K562 (cell line): Measurements from ENCODE around the gene NECAB3. TPM values are rescaled to one million over a fixed set of nuclear protein-coding genes. Genes with fewer than 3 reads are reported as not detected.
A peak's percentile ranks its signal among the peaks of the same experiment; 100 is the strongest.

Experiments used
- DPF2 ChIP-seq: fragments of 450-650 bp; IDR thresholded peaks from 2 replicates; pipeline ENCODE4 v1.6.1; 2016
- EGR1 ChIP-seq: fragments of 450-650 bp; conservative IDR thresholded peaks from 2 replicates; pipeline ENCODE4 v1.6.1; 2017; ENCODE audit warnings: mild to moderate bottlenecking
- FOSL1 ChIP-seq: fragments of 200-800 bp; sonication (Bioruptor generic); conservative IDR thresholded peaks from 2 replicates; pipeline ENCODE4 v1.6.1; 2016; ENCODE audit warnings: missing genetic modification characterization, missing compliant biosample characterization
- FUS ChIP-seq: fragments of 200-400 bp; formaldehyde crosslinking; optimal IDR thresholded peaks from 2 replicates; pipeline ENCODE3; 2017; ENCODE audit warnings: low read depth, low read length
- MLLT1 ChIP-seq, 2 experiments: fragments of 450-650 bp; IDR thresholded peaks; 2 replicates each; pipeline ENCODE4 v1.6.1; 2016
- NCOA1 ChIP-seq: fragments of 450-650 bp; IDR thresholded peaks from 2 replicates; pipeline ENCODE4 v1.6.1; 2016; ENCODE audit warnings: low read depth
- RBM17 ChIP-seq: fragments of 200-400 bp; formaldehyde crosslinking; IDR thresholded peaks from 2 replicates; pipeline ENCODE4 v1.6.1; 2017; ENCODE audit warnings: low read depth, mild to moderate bottlenecking, low read length, borderline replicate concordance
- RBM39 ChIP-seq: fragments of 200-400 bp; formaldehyde crosslinking; optimal IDR thresholded peaks from 2 replicates; pipeline ENCODE3; 2018; ENCODE audit warnings: low read depth, low read length
- RFX1 ChIP-seq: fragments of 450-650 bp; IDR thresholded peaks from 2 replicates; pipeline ENCODE4 v1.6.1; 2016; ENCODE audit warnings: mild to moderate bottlenecking, moderate library complexity
- RFX7 ChIP-seq: fragments of 250-450 bp; sonication (Bioruptor Pico); IDR thresholded peaks from 2 replicates; pipeline ENCODE4 v1.5.1; 2021; ENCODE audit warnings: mild to moderate bottlenecking
- SMARCB1 ChIP-seq: IDR thresholded peaks from 2 replicates; pipeline ENCODE4 v1.6.1; 2011; ENCODE audit warnings: improper control_type of control experiment, low read depth; ENCODE audit not compliant: insufficient read length
- SNRNP70 ChIP-seq: fragments of 200-400 bp; formaldehyde crosslinking; optimal IDR thresholded peaks from 2 replicates; pipeline ENCODE3; 2017; ENCODE audit warnings: low read depth, low read length
- ZNF174 ChIP-seq: fragments of 250-450 bp; sonication (Bioruptor Pico); IDR thresholded peaks from 2 replicates; pipeline ENCODE4 v1.4.0; 2020; ENCODE audit warnings: mild to moderate bottlenecking
- ZNF407 ChIP-seq: fragments of 450-650 bp; IDR thresholded peaks from 2 replicates; pipeline ENCODE4 v1.6.1; 2016; ENCODE audit warnings: low read depth
- ZNF41 ChIP-seq: fragments of 250-450 bp; sonication (Bioruptor Pico); conservative IDR thresholded peaks from 2 replicates; pipeline ENCODE4 v1.4.0; 2020; ENCODE audit warnings: mild to moderate bottlenecking
- ZNF764 ChIP-seq: fragments of 250-450 bp; sonication (Bioruptor Pico); IDR thresholded peaks from 2 replicates; pipeline ENCODE4 v1.4.0; 2020; ENCODE audit warnings: low read depth, mild to moderate bottlenecking, moderate library complexity
- ZZZ3 ChIP-seq: fragments of 450-650 bp; IDR thresholded peaks from 2 replicates; pipeline ENCODE4 v1.6.1; 2016; ENCODE audit warnings: antibody characterized with exemption, mild to moderate bottlenecking, moderate library complexity
- polyA plus RNA-seq, 8 experiments: library from polyadenylated mRNA; depleted of rRNA in 4 of 8; stranded (reverse) in 5 of 8; unstranded in 3 of 8; fragments of >200 nt; fragmentation: Nextera tagmentation in 2 of 8; fragmentation: Illumina TruSeq in 1 of 8; extraction: Ambion mirVana in 2 of 8; extraction: Trizol in 1 of 8; gene quantifications; 2 replicates each; pipeline versions ENCODE4 v1.2.1 to v1.2.3, GENCODE V29; 2011 to 2014; ENCODE audit warnings: inconsistent platforms in 1 of 8, missing spikeins in 1 of 8
- total RNA-seq, 7 experiments: library from RNA; depleted of rRNA in 6 of 7; stranded (reverse); fragments of >200 nt in 6 of 7; fragmentation: Illumina TruSeq in 2 of 7; extraction: Trizol in 2 of 7; gene quantifications; 2 replicates each; pipeline versions ENCODE4 v1.2.1 to v1.2.3, GENCODE V29; 2011 to 2021; ENCODE audit warnings: low replicate concordance in 1 of 7
- TF ChIP-seq, protein P1 (sequence below), 2 experiments: IDR thresholded peaks in 1 of 2; conservative IDR thresholded peaks in 1 of 2; 2 replicates each; pipeline ENCODE4 v1.6.1; 2016; ENCODE audit warnings: low read depth in 2 of 2, mild to moderate bottlenecking in 1 of 2, missing compliant biosample characterization in 1 of 2, missing genetic modification characterization in 1 of 2, moderate library complexity in 1 of 2

Gene NECAB3
- total and polyA plus RNA-seq, 9 of the 15 experiments (the other 6 are each of a cell fraction or from before 2014, with no cell fraction given), result 0.94 to 63.3 (median 31.5) TPM

- TF ChIP-seq RBM39, result no peak
- no peak for TF ChIP-seq SNRNP70
- TF ChIP-seq ZZZ3, result no peak
- TF ChIP-seq FOSL1 (tag), result peak; percentile 93
- no peak for TF ChIP-seq ZNF174 (CRISPR knock-in tag)
- no peak for TF ChIP-seq RFX7
- TF ChIP-seq ZNF764 (CRISPR knock-in tag), result no peak
- peak; percentile 80 for TF ChIP-seq DPF2
- TF ChIP-seq ZNF407, result no peak
- TF ChIP-seq ZNF41 (CRISPR knock-in tag), result no peak
- TF ChIP-seq, protein P1, sequence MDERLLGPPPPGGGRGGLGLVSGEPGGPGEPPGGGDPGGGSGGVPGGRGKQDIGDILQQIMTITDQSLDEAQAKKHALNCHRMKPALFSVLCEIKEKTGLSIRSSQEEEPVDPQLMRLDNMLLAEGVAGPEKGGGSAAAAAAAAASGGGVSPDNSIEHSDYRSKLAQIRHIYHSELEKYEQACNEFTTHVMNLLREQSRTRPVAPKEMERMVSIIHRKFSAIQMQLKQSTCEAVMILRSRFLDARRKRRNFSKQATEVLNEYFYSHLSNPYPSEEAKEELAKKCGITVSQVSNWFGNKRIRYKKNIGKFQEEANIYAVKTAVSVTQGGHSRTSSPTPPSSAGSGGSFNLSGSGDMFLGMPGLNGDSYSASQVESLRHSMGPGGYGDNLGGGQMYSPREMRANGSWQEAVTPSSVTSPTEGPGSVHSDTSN (CRISPR knock-in tag; IDR thresholded peaks at IDR 0.05; ENCODE audit: low read depth), result no peak
- TF ChIP-seq, protein P1 (tag; conservative IDR thresholded peaks at IDR 0.05; ENCODE audit: low read depth), result no peak
- TF ChIP-seq SMARCB1, result no peak
- no peak for TF ChIP-seq MLLT1 (IDR thresholded peaks at IDR 0.05)
- no peak for TF ChIP-seq EGR1
- TF ChIP-seq NCOA1, result no peak
- no peak for TF ChIP-seq RBM17
- no peak for TF ChIP-seq FUS
- no peak for TF ChIP-seq RFX1
- TF ChIP-seq, all 486 proteins: peak for 22
These were observed 35.2 kb upstream of the NECAB3 start (continued) for GRCh38 chr20:33709398-33709797.
